GM19463 (cell line): Measurements from ENCODE around the gene MC1R.
"Not testable (repeated sequence)": the region's sequence is repeated elsewhere in the genome, so short reads cannot be mapped to it uniquely, and the experiment has no call there.

Source experiments
- ATAC-seq: cut with Tn5 transposase; IDR thresholded peaks from one replicate; pipeline ENCODE4 v1.9.1; 2021; ENCODE audit warnings: mild to moderate bottlenecking, moderate library complexity; ENCODE audit not compliant: unreplicated experiment

The MC1R gene

GRCh38 chr16:89957216-89957785 lies 38.6 kb downstream of the MC1R start:
- ATAC-seq = no peak

- ATAC-seq = no peak
These were observed 39.4 kb downstream of the MC1R start for GRCh38 chr16:89958068-89958467.

- no peak for ATAC-seq
These were observed 39.9 kb downstream of the MC1R start for GRCh38 chr16:89958596-89958995.

- no peak for ATAC-seq
These were observed 42.3 kb downstream of the MC1R start for GRCh38 chr16:89960966-89961365.

DNA sequence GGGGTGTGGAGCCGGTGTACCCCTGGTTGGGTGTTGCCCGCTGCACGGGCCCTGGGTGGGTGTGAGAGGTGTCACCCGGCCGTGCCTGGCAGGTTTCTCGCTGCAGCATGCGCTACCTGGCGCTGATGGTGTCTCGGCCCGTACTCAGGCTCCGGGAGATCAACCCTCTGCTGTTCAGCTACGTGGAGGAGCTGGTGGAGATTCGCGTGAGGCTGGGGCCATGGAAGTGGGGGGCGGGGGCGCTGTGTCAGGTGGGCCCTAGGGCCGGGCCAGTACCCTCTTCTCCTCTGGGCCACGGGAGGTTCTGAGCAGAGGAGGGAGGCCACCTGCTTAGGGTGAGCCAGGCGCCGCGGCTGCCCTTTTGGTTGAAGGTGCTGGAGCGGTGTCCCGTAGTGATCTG lies 43.3 kb downstream of the MC1R start:
- ATAC-seq = no peak

DNA sequence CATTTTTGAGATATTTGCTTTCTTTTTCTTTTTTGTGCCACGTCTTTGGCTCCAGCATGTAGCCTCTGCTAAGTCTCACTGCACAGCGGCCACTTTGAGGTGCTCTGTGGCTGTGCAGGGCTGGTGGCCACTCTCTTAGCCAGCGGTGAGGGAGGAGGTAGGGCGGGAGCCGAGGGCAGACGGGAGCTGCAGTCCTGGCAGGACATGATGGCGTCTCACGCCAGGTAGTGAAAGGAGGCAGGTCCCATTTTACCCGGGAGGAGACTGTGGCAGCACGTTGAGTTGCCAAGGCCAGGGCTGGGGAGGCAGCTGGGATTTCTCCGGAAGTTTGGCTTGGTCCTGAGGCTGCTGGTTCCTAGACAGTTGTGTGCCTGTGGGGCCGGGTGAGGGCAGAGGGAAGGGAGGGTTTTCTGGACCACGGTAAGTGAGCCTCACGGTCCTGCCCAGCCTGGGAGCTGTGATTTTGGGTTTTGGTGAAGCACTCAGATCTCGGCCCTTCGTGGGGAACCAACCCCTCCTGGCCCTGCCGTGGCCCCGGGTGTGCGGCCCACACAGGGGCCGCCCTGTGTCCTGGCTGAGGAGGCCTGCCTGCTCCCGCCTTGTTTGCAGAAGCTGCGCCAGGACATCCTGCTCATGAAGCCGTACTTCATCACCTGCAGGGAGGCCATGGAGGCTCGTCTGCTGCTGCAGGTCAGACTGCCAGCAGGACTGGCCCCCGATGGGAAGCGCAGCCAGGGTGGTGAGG lies 44.3 kb downstream of the MC1R start:
- no peak for ATAC-seq

- no peak for ATAC-seq
These were observed 45.5 kb downstream of the MC1R start for GRCh38 chr16:89964201-89964600.

DNA sequence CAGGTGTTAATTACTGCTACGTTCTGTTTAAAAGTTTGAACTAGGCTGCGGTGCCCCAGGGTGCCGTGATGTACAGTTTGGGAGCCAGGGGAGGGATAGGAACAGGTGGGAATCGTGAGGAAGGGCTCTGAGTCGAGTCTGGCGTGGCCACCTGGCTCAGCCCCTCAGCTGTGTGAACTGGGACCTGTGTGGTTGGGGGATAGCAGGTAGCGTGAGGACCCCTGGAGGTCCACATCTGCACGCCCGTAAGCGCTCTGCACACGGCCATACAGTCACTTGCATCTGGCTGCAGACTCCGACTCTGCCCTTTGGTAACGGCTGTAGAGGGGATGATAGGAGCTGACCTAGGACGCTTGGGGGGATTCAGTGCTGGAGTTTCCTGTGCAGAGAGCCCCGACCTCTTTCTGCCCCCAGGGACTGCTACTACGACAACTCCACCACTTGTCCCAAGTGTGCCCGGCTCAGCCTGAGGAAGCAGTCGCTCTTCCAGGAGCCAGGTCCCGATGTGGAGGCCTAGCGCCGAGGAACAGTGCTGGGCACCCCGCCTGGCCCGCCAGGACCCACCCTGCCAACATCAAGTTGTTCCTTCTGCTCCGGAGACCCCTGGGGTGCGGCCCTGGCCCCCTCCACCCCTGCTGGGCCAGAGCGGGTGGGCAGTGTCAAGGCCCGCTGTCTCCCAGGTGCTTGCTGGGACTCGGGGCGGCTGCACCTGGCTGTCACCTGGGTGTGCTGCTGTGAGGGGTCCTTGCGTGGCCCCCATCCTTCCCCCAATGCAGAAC lies 47.0 kb downstream of the MC1R start:
- ATAC-seq = no peak

DNA sequence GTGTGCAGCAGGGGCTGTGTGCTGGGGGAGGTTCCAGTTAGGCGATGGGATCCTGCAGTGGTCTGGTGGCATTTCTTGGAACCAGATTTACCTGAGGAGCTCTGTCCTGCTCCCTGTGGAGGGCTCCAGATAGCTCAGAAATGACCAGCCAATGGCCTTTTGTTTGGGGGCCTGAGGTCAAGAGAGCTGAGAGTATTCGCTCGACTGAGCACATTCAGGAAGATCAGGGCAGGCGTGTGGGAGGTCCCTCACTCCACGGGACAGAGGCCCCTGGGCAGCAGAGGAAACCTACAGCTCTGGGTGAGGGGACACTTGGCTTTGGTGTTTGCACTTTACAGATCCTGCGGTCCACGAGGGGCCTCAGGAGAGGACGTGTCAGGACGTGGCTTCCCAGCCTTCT lies 48.1 kb downstream of the MC1R start:
- no peak for ATAC-seq

DNA sequence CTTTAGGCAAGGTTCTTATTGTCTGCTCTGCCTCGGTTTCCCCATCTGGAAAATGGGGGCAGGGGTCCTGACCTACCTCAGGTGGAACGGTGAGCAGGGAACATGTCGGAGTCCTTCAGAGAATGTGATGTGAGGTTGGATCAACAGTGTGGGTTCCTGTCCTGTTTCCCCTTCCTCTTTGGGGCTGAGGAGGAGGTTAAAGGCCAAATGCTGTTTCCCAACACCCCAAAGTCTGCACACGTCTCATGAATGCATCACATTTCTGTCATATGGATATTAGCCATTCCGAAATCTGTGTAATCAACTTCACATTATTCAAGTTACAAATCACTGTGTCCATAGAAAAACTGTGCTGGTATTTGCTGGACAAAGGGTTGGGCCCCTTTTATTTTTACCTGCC lies 48.8 kb downstream of the MC1R start:
- ATAC-seq = not testable (repeated sequence)

DNA sequence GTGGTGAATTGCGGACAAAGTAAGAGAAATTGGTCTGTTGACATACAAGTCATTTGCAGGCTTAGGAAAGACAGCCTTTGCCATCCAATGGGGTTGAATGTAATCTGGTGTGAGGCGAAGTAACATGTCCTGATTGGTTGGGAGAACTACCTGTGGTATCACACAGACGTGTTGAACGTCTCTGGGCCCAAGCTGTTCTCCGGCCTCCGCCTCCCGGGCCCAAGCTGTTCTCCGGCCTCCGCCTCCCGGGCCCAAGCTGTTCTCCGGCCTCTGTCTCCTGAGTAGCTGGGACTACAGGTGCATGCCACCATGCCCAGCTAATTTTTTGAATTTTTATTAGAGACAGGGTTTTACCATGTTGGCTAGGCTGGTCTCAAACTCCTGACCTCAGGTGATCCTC lies 49.4 kb downstream of the MC1R start:
- not testable (repeated sequence) for ATAC-seq

DNA sequence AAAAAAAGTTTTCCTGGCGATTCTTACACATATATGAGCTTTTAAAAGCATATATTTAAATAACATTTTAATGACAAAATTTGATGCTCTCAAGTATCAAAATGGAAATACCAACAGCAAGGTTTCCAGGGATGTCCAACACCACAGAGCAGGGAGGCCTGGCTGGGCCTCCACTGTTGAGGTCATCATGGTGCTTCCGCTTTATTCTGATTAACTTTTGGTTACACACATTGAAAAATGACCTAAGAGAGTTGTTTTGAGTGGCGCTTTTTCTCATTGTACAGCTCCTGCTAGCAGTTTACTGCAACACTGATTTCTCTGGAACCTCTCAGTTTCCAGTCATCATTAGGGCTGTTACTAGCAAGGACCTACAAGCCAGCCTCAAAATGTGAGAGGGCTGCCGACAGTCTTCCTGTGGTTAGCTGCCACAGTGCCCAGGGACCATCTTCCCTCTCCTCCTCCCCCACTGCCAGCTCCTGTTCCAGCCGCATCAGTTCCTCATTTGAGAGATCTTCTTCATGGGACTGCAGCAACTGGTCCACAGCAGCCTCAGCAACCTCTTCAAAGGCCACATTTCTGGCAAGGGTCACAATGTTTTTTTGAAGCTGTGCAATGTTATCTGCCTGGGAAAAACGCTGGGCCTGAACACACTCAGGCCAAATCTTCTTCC lies 51.2 kb downstream of the MC1R start:
- no peak for ATAC-seq
